HepG2 (cell line): ENCODE data around the gene CDT1. TPM values are rescaled to one million over a fixed set of nuclear protein-coding genes. Genes with fewer than 3 reads are reported as not detected.

ENCODE experiments used
- CBX1 ChIP-seq: IDR thresholded peaks from one replicate; pipeline ENCODE4 v1.6.1; 2016; ENCODE audit warnings: antibody characterized with exemption, low read depth
- CENPT ChIP-seq: sonication (generic); formaldehyde crosslinking; IDR thresholded peaks from 2 replicates; pipeline ENCODE4 v1.8.0; 2022; ENCODE audit warnings: low read depth, mild to moderate bottlenecking, moderate library complexity, missing genetic modification reagents
- FOXC1 ChIP-seq: sonication (generic); formaldehyde crosslinking; IDR thresholded peaks from 2 replicates; pipeline ENCODE4 v1.8.0; 2022; ENCODE audit warnings: mild to moderate bottlenecking, missing genetic modification reagents, borderline replicate concordance
- HINFP ChIP-seq: sonication (generic); formaldehyde crosslinking; IDR thresholded peaks from 2 replicates; pipeline ENCODE4 v1.4.0; 2020; ENCODE audit warnings: low read depth, mild to moderate bottlenecking, missing genetic modification reagents
- HOMEZ ChIP-seq: IDR thresholded peaks from 2 replicates; pipeline ENCODE4 v1.6.1; 2016; ENCODE audit warnings: low read depth
- IKZF4 ChIP-seq: sonication (generic); formaldehyde crosslinking; IDR thresholded peaks from 2 replicates; pipeline ENCODE4 v1.5.1; 2020; ENCODE audit warnings: borderline replicate concordance, mild to moderate bottlenecking, low read depth, missing genetic modification reagents; ENCODE audit errors: not compliant biosample characterization
- MATR3 ChIP-seq: sonication (generic); formaldehyde crosslinking; IDR thresholded peaks from 2 replicates; pipeline ENCODE4 v1.4.0; 2020; ENCODE audit warnings: missing genetic modification reagents
- MEF2D ChIP-seq: sonication (generic); formaldehyde crosslinking; IDR thresholded peaks from 2 replicates; pipeline ENCODE4 v1.5.1; 2020; ENCODE audit warnings: mild to moderate bottlenecking, missing genetic modification reagents
- MLX ChIP-seq: IDR thresholded peaks from 2 replicates; pipeline ENCODE4 v1.6.1; 2016
- MTERF4 ChIP-seq: sonication (generic); formaldehyde crosslinking; IDR thresholded peaks from 2 replicates; pipeline ENCODE4 v1.8.0; 2023; ENCODE audit warnings: mild to moderate bottlenecking, missing genetic modification reagents
- MZF1 ChIP-seq: sonication (generic); formaldehyde crosslinking; IDR thresholded peaks from 2 replicates; pipeline ENCODE4 v1.8.1; 2023; ENCODE audit warnings: mild to moderate bottlenecking, missing genetic modification reagents, borderline replicate concordance
- NR2F6 ChIP-seq, 2 experiments: IDR thresholded peaks; 2 replicates each; pipeline ENCODE4 v1.6.1; 2016; ENCODE audit warnings: antibody characterized with exemption in 1 of 2, mild to moderate bottlenecking in 1 of 2
- NR3C1 ChIP-seq: sonication (generic); formaldehyde crosslinking; IDR thresholded peaks from 2 replicates; pipeline ENCODE4 v1.4.0; 2020; ENCODE audit warnings: missing genetic modification reagents
- SRSF1 ChIP-seq: fragments of 200-400 bp; formaldehyde crosslinking; optimal IDR thresholded peaks from 2 replicates; pipeline ENCODE3; 2017; ENCODE audit warnings: mild to moderate bottlenecking, low read depth, low read length, moderate library complexity
- SSRP1 ChIP-seq: IDR thresholded peaks from 2 replicates; pipeline ENCODE4 v1.6.1; 2016; ENCODE audit warnings: control low read depth
- TAF1 ChIP-seq: sonication (generic); formaldehyde crosslinking; IDR thresholded peaks from 2 replicates; pipeline ENCODE4 v1.4.0; 2020; ENCODE audit warnings: missing genetic modification reagents
- TBP ChIP-seq: sonication (generic); formaldehyde crosslinking; IDR thresholded peaks from 2 replicates; pipeline ENCODE4 v1.5.0; 2020; ENCODE audit warnings: missing genetic modification reagents
- TEAD2 ChIP-seq: sonication (generic); formaldehyde crosslinking; IDR thresholded peaks from 2 replicates; pipeline ENCODE4 v1.9.0; 2021; ENCODE audit warnings: missing genetic modification reagents
- YEATS4 ChIP-seq: sonication (generic); formaldehyde crosslinking; IDR thresholded peaks from 2 replicates; pipeline ENCODE4 v1.4.0; 2020; ENCODE audit warnings: missing genetic modification reagents, borderline replicate concordance
- ZFP36 ChIP-seq: fragments of 150-350 bp; IDR thresholded peaks from 2 replicates; pipeline ENCODE4 v1.6.1; 2018; ENCODE audit warnings: borderline replicate concordance, low read length, low read depth; ENCODE audit not compliant: partially characterized antibody
- ZNF224 ChIP-seq: sonication (generic); formaldehyde crosslinking; IDR thresholded peaks from 2 replicates; pipeline ENCODE4 v1.5.0; 2020; ENCODE audit warnings: mild to moderate bottlenecking, missing genetic modification reagents
- ZNF337 ChIP-seq: sonication (generic); formaldehyde crosslinking; IDR thresholded peaks from 2 replicates; pipeline ENCODE4 v1.5.1; 2020; ENCODE audit warnings: missing genetic modification reagents, low read depth, mild to moderate bottlenecking, borderline replicate concordance
- ZNF614 ChIP-seq: IDR thresholded peaks from 2 replicates; pipeline ENCODE4 v1.6.1; 2018; ENCODE audit warnings: missing biosample characterization, missing genetic modification reagents, inconsistent platforms, borderline replicate concordance
- ZNF644 ChIP-seq: IDR thresholded peaks from 2 replicates; pipeline ENCODE4 v1.6.1; 2016; ENCODE audit warnings: low read depth
- ZNF720 ChIP-seq: sonication (generic); formaldehyde crosslinking; IDR thresholded peaks from 2 replicates; pipeline ENCODE4 v1.4.0; 2020; ENCODE audit warnings: missing genetic modification reagents
- ZNF773 ChIP-seq: sonication (generic); formaldehyde crosslinking; IDR thresholded peaks from 2 replicates; pipeline ENCODE4 v1.4.0; 2020; ENCODE audit warnings: missing genetic modification reagents, borderline replicate concordance
- ZSCAN12 ChIP-seq: sonication (generic); formaldehyde crosslinking; IDR thresholded peaks from 2 replicates; pipeline ENCODE4 v1.9.0; 2021; ENCODE audit warnings: mild to moderate bottlenecking, missing genetic modification reagents
- ZSCAN30 ChIP-seq: sonication (generic); formaldehyde crosslinking; IDR thresholded peaks from 2 replicates; pipeline ENCODE4 v1.5.0; 2020; ENCODE audit warnings: mild to moderate bottlenecking, missing genetic modification reagents
- polyA plus RNA-seq, 8 experiments: library from polyadenylated mRNA; depleted of rRNA in 3 of 8; stranded (reverse) in 7 of 8; unstranded in 1 of 8; fragments of >200 nt; fragmentation: Illumina TruSeq in 4 of 8; extraction: Trizol in 4 of 8; gene quantifications; 2 replicates each; pipeline versions ENCODE4 v1.2.1 to v1.2.3, GENCODE V29; 2011 to 2016; ENCODE audit warnings: low read depth in 4 of 8, missing spikeins in 1 of 8, mixed read lengths in 1 of 8; ENCODE audit not compliant: insufficient read depth in 1 of 8
- total RNA-seq, 5 experiments: library from RNA; depleted of rRNA; stranded (reverse); fragments of >200 nt; fragmentation: Illumina TruSeq; extraction: Trizol; gene quantifications; 2 replicates each; pipeline ENCODE4 v1.2.3, GENCODE V29; 2016; ENCODE audit warnings: low read depth in 1 of 5

Gene CDT1
- total and polyA plus RNA-seq, 2 of the 13 experiments (the other 11 are each of a cell fraction or from before 2014, with no cell fraction given): 23.1 to 23.8 TPM

GRCh38 chr16:88759245-88759975 lies 44.2 kb upstream of the CDT1 start (continued):
- no peak for TF ChIP-seq HINFP
- peak; percentile 45 for TF ChIP-seq ZFP36
- TF ChIP-seq NR2F6 (IDR thresholded peaks at IDR 0.05): no peak
- peak; percentile 71; the same call in 1 of the 2 replicates for TF ChIP-seq NR2F6 (CRISPR knock-in tag; IDR thresholded peaks at IDR 0.05)
- no peak for TF ChIP-seq ZSCAN30 (CRISPR knock-in tag)
- peak; percentile 74 for TF ChIP-seq HOMEZ (CRISPR knock-in tag)
- TF ChIP-seq SSRP1 (CRISPR knock-in tag): peak; percentile 59; the same call in 1 of the 2 replicates
- TF ChIP-seq IKZF4: no peak
- no peak for TF ChIP-seq NR3C1 (CRISPR knock-in tag)
- no peak for TF ChIP-seq ZSCAN12 (CRISPR knock-in tag)
- no peak for TF ChIP-seq ZNF224 (CRISPR knock-in tag)
- TF ChIP-seq YEATS4 (CRISPR knock-in tag): peak; percentile 44
- no peak for TF ChIP-seq CENPT
- no peak for TF ChIP-seq MZF1 (CRISPR knock-in tag)
- TF ChIP-seq FOXC1 (CRISPR knock-in tag): peak; percentile 51; the same call in 1 of the 2 replicates
- no peak for TF ChIP-seq CBX1
- peak; percentile 65; the same call in 1 of the 2 replicates for TF ChIP-seq MEF2D (CRISPR knock-in tag)
- TF ChIP-seq MTERF4 (CRISPR knock-in tag): no peak
- no peak for TF ChIP-seq MATR3 (CRISPR knock-in tag)
- peak; percentile 38; the same call in 1 of the 2 replicates for TF ChIP-seq MLX (CRISPR knock-in tag)
- no peak for TF ChIP-seq ZNF773 (CRISPR knock-in tag)
- no peak for TF ChIP-seq ZNF644 (CRISPR knock-in tag)
- TF ChIP-seq TEAD2: no peak
- TF ChIP-seq TBP (CRISPR knock-in tag): 0 out of 2 replicates have a peak, but pooled peaks have one; percentile 22
- no peak for TF ChIP-seq ZNF337 (CRISPR knock-in tag)
- no peak for TF ChIP-seq ZNF720
- no peak for TF ChIP-seq SRSF1
- TF ChIP-seq TAF1 (CRISPR knock-in tag): peak; percentile 47; the same call in 1 of the 2 replicates
- peak; percentile 91 for TF ChIP-seq ZNF614 (CRISPR knock-in tag)
